NCI-H748 (cell line): Measurements from ENCODE around the gene TIRAP.
"Not testable (repeated sequence)": the region's sequence is repeated elsewhere in the genome, so short reads cannot be mapped to it uniquely, and the experiment has no call there.

Experiments
- DNase-seq: peaks from one replicate; lab custom pipeline; 2025; ENCODE audit not compliant: unreplicated experiment; lab: John Stamatoyannopoulos, UW

The TIRAP gene

GRCh38 chr11:126282736-126283591 is at the start of gene TIRAP:
TIRAP (plus strand) TSS chr11:126283093; CDS start chr11:126290895, 7,802 bp downstream.
- DNase-seq = peak; percentile 69

DNA sequence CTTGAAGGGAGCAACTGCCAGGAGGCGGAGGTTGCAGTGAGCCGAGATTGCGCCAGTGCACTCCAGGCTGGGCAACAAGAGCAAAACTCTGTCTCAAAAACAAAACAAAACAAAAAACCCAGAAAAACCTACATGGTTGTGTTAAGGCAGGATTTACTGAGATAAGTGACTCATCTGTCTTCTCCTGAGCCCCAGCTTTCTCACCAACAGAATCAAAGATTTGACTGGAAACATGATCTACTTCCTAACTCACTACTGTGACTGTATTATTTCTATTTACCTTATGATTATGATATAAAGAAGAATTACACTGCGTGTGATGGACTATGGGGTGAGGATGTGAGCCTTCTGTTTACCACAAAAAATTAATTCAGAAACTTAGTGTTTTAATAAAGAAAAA is 49.5 kb upstream of the TIRAP start:
- no peak for DNase-seq

DNA sequence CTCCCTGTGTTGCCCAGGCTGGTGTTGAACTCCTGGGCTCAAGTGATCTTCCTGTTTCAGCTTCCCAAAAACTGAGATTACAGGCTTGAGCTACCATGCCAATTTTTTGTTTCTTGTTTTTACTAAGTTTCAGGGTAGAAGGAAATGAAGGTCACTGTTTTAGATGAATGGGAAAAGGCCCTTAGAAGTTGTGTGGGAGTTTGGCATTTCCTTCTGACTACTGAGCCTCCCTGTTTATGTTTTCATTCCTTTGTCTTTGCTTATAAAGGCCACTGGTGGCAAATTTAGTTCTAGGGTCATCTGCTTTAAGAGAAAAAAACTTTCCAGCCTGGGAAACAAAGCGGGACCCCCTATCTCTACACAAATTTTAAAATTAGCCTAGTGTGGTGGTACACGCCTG is 36.3 kb upstream of the TIRAP start:
- DNase-seq = no peak

DNA sequence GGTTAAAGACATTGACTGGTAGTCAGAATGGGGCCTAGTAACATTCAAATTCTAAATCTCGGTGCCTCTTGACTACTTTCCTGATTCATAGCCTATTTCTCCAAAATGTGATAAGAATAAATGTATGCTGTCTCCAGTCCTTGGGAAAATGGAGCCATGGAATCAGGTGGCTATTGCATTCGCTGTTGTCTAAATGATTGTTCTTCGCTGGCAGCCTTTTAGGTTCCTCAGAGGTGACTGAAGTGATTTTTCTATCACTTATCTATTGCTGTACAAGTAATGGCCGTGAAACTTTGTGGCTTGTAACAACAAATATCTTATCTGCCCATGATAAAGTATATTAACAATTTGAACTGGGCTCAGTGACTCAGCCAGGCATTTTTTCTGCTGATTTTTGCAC is 29.6 kb upstream of the TIRAP start:
- no peak for DNase-seq

DNA sequence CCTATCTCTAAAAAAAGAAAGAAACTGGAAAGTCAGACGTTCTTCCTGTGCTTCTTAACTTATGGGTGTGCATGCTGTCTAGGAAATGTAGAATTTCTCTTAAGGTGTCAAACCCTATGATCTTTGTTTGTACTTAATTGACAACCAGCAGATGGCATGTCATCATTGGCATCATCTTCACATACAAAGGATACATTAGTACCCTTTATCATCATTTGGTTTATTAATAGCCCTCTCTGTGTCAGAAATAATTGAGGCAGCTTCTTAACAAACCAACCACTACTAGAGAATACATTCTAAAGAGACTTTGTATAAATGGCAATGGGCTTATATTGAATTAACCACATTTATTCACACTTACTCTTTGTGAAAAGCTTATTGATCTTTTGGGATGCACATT is 28.1 kb upstream of the TIRAP start:
- DNase-seq = no peak

- DNase-seq = not testable (repeated sequence)
These were observed 27.4 kb upstream of the TIRAP start for GRCh38 chr11:126255507-126255906.

DNA sequence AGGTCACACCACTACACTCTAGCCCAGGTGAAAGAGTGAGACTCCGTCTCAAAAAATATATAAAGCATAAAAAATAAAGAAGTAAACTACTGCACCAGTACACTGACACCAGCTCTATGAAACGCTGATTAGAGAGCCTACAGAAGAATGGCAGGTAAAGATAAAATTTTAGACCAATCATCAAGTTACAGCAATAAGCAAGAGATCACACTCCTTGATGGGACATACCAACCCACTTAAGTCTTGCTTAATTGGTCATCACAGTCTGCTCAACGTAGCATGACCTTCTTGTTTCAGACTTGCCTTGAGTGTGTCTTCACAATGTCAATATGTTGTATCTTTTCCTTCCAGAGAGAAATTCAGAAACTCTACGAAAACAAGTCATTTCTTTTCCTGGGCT is 26.7 kb upstream of the TIRAP start:
- DNase-seq = no peak

DNA sequence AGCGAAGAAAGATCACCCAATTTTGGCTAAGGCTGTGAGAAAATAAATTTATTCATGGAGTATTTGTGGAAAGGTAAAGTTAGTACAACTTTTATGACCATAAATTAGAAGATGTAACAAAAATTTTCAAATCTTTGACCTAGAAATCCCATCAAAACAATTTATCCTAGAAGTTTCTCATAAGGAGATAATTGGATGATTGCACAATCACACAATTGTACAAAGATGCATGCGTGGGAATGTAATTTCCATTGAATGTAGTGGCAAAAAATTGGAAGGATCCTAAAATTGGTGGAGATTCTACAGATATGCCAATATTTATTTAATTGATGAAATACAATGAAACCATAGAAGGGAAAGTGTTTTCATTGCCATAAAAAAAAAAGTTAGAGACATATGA is 25.7 kb upstream of the TIRAP start:
- DNase-seq = no peak

- no peak for DNase-seq
These were observed 25.1 kb upstream of the TIRAP start for GRCh38 chr11:126257764-126258163.

GRCh38 chr11:126262216-126262615 is 20.7 kb upstream of the TIRAP start:
- no peak for DNase-seq

- DNase-seq = no peak
These were observed 19.4 kb upstream of the TIRAP start for GRCh38 chr11:126263489-126263888.

- no peak for DNase-seq
These were observed 17.1 kb upstream of the TIRAP start for GRCh38 chr11:126265811-126266210.

DNA sequence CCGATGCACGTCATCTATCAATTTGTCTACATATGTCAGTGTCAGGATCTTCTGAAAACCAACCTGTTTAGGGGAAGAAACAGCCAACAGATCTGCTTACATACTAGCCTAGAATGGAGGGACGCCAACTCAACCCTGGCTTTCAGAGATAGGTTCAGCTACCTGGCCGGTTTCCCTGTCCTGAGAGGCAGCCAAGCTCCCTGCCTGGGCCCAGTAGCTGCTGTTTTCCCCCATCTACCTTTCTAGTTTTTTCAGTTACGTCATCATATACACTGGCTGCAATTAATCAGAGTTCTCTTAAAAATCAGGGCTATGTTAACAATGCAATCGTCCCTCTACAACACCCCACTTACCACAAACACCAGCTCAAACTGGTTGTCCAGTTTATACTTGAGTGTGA is 15.2 kb upstream of the TIRAP start:
- no peak for DNase-seq

GRCh38 chr11:126268361-126268707 is 14.6 kb upstream of the TIRAP start:
- peak; percentile 60 for DNase-seq

GRCh38 chr11:126268708-126269579 is 13.9 kb upstream of the TIRAP start, which contains the start of the genes FOXRED1 and SRPRA:
FOXRED1 (plus strand) TSS chr11:126269154; CDS start chr11:126269207, 53 bp downstream.
SRPRA (minus strand) TSS chr11:126268895; CDS start chr11:126268804, 91 bp downstream.
- DNase-seq = peak; percentile 98

DNA sequence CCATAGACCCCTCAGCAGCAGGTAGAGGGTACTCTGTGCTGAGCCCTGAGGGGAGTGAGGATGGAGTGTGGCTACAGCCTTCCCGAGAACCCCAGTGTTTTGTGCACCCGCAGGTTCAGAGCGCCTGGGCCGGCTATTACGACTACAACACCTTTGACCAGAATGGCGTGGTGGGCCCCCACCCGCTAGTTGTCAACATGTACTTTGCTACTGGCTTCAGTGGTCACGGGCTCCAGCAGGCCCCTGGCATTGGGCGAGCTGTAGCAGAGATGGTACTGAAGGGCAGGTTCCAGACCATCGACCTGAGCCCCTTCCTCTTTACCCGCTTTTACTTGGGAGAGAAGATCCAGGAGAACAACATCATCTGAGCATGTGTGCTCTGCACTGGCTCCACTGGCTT is 5.6 kb upstream of the TIRAP start:
- DNase-seq = no peak

DNA sequence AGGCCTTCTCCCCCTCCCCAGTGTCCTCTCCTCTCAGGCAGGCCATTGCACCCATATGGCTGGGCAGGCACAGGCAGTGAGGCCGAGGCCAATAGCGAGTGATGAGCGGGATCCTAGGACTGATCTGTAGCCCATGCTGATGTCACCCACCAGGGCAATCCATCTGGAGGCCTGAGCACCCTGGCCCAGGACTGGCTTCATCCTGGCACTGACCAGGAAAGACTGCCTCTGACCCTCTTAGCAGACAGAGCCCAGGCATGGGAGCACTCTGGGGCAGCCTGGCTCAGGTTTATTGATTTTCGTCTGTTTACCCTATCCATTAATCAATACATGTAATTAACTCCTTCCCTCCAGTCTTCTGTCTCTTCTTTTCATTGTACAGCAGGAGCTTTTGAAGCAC is 5.1 kb upstream of the TIRAP start:
- no peak for DNase-seq

GRCh38 chr11:126279191-126279590 is 3.7 kb upstream of the TIRAP start:
- no peak for DNase-seq

DNA sequence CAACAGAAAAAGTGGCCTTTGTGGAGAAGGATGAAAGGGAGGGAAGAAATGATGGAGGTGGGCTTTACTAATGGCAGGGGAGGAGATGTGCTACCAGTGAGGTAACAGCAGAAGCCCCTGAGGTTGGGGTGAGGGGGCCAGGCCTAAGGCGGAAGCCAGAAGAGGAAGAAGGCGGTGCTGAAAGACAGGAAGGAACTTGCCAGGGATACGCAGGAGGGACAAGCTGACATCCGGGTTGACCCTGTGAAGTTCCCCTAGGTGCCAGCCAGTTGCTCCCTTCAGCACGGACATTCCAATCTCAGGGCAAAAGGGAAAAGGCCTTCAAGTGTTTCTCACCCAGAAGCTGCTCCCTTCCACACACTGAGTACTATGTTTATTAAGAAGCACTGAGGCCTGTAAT is 2.3 kb upstream of the TIRAP start:
- no peak for DNase-seq

DNA sequence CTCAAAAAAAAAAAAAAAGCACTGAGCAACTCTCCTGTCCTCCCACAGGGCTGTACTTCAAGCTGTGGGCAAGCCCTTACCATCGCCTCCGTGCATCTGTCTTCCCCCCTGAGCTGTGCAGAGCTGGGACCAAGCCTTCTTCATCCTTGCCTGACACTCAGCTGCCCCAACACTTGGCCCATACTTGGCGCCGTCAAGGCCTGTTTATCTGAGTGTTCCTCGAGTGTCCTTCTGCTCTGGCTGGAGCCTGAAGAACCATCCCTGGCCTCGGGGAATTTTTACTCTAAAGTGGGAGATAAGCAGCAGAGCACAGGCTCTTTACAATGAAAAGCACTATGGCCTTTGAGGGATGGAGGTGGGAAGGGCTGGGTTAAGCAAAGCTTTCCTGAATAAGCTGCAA is 1.6 kb upstream of the TIRAP start:
- no peak for DNase-seq

DNA sequence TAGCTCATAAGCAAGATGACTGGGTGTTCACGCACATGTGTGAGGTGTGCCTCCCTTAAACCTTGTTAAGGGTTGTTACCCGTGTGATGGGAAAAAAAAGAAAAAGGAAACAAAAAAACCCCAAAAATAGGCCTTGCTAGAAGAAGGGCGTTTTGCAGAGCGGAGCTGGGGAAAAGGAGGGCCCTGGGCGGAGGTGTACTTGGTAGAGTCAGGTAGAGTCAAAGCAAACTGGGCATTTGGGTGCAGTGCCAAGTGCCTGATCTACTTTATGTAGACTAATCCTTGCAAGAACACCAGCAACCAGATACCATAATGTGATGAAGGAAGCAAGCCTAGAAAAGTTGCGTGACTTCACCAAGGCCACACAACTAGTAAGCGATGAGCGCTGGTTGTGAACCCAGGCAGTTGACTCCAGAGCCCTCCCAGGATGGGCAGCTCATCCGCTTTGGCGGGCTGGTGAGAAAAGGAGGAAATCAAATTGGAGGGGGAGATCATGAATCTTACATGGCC is 1.2 kb upstream of the TIRAP start:
- DNase-seq = no peak

DNA sequence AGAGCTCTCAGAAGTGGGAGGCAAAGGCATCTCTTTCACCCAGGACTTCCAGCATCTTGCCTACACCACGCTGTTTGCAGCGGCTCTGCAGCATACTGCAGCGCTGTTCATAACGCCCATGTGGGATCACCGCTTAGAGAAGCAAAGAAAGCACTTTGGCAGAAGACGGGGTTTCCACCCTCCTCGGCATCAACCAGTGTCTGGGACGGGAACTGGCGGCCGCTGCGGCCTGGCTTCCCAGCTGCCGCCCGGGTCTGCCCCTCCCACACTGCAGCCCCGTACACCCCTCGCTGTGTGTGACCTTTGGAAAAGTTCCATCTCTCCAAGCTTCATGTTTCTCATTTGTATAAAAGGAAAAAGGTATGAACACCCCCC is 545 bp upstream of the TIRAP start:
- peak; percentile 38 for DNase-seq
